GM19238 (cell line): ENCODE results near the gene ING4.

Experiments used
- DNase-seq: peaks from one replicate; pipeline ENCODE4 v3.0.0; 2011; ENCODE audit warnings: low spot score; ENCODE audit not compliant: insufficient read length

Gene ING4

GRCh38 chr12:6607751-6608591, 54.9 kb downstream of the ING4 start:
- peak; percentile 58 for DNase-seq

GRCh38 chr12:6606331-6607131, 56.4 kb downstream of the ING4 start:
- DNase-seq: peak; percentile 43

DNA sequence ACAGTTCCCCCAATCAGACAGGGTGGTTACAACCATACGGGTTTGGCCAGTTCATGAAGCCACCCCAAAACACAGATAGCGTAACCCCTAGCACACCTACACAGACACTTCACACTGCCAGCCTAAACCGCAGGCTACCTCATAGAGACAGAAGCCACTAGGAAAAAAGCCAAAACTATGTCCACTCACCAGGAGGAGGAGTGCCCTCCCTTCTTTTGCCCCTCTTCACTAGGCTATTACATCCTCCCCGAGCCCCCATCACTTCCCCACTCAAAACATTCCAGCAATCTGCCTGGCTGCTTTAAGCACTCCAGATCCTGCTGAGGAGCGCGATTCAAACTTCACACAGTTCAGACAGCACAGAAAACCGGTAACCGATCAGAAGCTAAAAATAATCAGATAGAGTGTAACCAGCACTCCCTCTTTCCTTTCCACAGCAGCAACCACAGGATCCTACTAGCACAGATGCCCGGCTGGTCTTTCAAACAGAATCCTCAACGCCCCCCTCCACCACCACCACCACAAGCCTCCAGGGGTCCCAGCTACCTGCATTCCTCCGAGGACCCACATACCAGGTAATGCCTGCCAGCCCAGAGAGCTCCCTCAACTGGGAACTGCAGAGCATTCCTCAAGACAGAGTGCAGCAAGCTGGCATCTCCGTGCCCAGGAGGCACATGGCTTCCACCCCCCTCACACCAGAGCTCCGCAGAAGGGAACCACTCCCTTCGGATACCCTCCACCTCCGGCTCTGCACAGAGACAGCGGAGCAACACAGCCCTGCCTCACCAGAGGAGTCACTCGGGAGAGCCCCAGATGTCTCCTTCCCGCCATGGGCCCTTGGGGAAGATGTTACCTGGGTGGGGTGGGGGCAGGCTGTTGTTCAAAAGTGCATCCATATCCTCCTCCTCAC, 57.2 kb downstream of the ING4 start:
- DNase-seq: peak; percentile 27

DNA sequence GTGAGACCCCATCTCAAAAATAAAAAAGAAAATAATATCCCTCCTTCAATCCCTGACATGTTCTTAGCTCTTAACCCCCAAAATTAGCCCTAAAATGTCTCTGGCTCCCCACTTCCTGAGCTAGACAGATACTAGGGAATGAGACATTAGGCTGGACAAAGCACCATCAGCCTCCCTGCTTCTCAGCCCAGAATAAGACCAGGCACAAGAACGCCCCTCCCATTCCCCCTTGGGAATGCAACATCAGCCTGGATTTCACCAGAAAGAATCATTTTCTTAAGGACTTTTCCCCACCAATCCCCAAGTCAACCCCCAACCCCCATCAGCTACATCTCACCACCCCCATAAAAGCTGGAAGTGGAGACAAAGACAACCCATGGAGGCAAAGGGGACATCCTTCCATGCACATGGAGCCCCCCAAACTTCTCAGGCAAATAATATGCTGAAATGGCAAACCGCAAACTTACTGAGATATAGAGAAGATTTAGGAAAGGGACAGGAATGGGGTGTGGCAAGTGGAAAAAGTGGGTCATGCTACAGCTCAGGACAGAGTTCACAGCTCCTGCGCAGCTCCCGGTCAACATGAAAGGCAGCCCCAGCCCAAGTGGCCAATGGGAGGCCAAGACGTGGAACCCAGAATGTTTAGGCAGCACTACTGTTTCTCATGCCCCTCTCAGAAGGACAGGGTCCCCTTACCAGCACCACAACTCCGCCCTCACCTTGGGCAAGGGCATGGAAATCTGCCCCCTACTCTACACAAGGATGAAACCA, 58.5 kb downstream of the ING4 start:
- DNase-seq: no peak

DNA sequence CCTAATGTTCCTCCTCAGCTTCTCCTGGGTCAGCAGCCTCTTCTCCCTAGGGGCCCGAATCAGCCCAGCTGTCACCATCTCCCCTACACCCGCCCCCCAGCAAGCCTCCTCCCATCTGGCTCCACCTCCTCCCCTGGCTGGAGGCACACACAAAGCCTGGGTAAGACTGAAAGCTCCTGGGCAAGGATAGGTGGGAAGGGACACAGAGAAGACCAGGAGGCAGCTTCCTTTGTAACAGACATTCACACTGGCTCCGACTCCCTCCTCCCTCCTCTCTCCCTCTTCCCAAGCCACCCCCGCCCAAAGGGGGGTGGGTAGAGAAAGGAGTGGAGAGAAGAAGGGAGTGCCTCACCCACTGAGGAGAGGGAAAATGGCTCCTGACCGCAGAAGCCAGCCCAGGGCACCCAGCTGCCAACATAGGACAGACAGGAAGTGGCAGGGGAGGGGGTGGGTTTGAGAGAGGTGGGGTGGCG, 59.8 kb downstream of the ING4 start:
- peak; percentile 27 for DNase-seq

GRCh38 chr12:6602526-6602925, 60.4 kb downstream of the ING4 start:
- no peak for DNase-seq
